NCI-H128 (cell line): ENCODE results near the gene SYNDIG1.

Source experiments
- DNase-seq: peaks from one replicate; lab custom pipeline; 2025; ENCODE audit not compliant: unreplicated experiment; lab: John Stamatoyannopoulos, UW

SYNDIG1 gene

GRCh38 chr20:24702501-24703283 lies 233.3 kb downstream of the SYNDIG1 start:
- DNase-seq, result no peak

GRCh38 chr20:24703284-24703610 lies 233.8 kb downstream of the SYNDIG1 start:
- no peak for DNase-seq

GRCh38 chr20:24704899-24705298 lies 235.5 kb downstream of the SYNDIG1 start:
- no peak for DNase-seq

GRCh38 chr20:24705486-24705885 lies 236.1 kb downstream of the SYNDIG1 start:
- no peak for DNase-seq

GRCh38 chr20:24708411-24709295 lies 239.2 kb downstream of the SYNDIG1 start:
- no peak for DNase-seq
